H9 (cell line): ENCODE measurements around the gene STK31. TPM values are rescaled to one million over a fixed set of nuclear protein-coding genes. Genes with fewer than 3 reads are reported as not detected.
"Not testable (repeated sequence)": the region's sequence is repeated elsewhere in the genome, so short reads cannot be mapped to it uniquely, and the experiment has no call there.

Experiments
- DNase-seq: peaks from one replicate; pipeline ENCODE4 v3.0.0-alpha.2; 2017
- H2AFZ ChIP-seq: one replicate; pipeline ENCODE4 v1.6.1; 2013; ENCODE audit warnings: mild to moderate bottlenecking, low read length, control low read depth, moderate library complexity
- H2AK5ac ChIP-seq: 2 replicates; pipeline ENCODE4 v1.6.1; 2013; ENCODE audit warnings: low read length, control low read depth, mixed read lengths; ENCODE audit not compliant: insufficient read length
- H2BK120ac ChIP-seq: one replicate; pipeline ENCODE4 v1.6.1; 2013; ENCODE audit warnings: low read depth, mild to moderate bottlenecking, low read length, control low read depth, inconsistent platforms; ENCODE audit not compliant: poor library complexity, severe bottlenecking
- H2BK12ac ChIP-seq: 2 replicates; pipeline ENCODE4 v1.6.1; 2013; ENCODE audit warnings: low read length, control low read depth, mixed read lengths, low read depth; ENCODE audit not compliant: insufficient read length
- H2BK15ac ChIP-seq: 2 replicates; pipeline ENCODE4 v1.6.1; 2013; ENCODE audit warnings: low read depth, low read length, control low read depth
- H2BK20ac ChIP-seq: one replicate; pipeline ENCODE4 v1.6.1; 2013; ENCODE audit warnings: low read depth, mild to moderate bottlenecking, low read length, control low read depth, inconsistent platforms; ENCODE audit not compliant: poor library complexity, severe bottlenecking
- H2BK5ac ChIP-seq: 2 replicates; pipeline ENCODE4 v1.6.1; 2013; ENCODE audit warnings: low read length, control low read depth, mixed read lengths; ENCODE audit not compliant: insufficient read length
- H3K14ac ChIP-seq: 2 replicates; pipeline ENCODE4 v1.6.1; 2013; ENCODE audit warnings: low read length, control low read depth; ENCODE audit not compliant: insufficient read depth
- H3K18ac ChIP-seq: 2 replicates; pipeline ENCODE4 v1.6.1; 2013; ENCODE audit warnings: low read depth, mild to moderate bottlenecking, mixed read lengths, low read length, control low read depth; ENCODE audit not compliant: insufficient read length
- H3K23ac ChIP-seq: 2 replicates; pipeline ENCODE4 v1.6.1; 2013; ENCODE audit warnings: low read length, control low read depth, mixed read lengths, low read depth; ENCODE audit not compliant: insufficient read length
- H3K23me2 ChIP-seq: 2 replicates; pipeline ENCODE4 v1.6.1; 2013; ENCODE audit warnings: low read depth, mild to moderate bottlenecking, mixed read lengths, low read length, control low read depth; ENCODE audit not compliant: insufficient read length, poor library complexity, severe bottlenecking
- H3K27ac ChIP-seq: 2 replicates; pipeline ENCODE4 v1.5.1; 2013; ENCODE audit warnings: low read length, control low read depth, mixed read lengths, low read depth; ENCODE audit not compliant: insufficient read length
- H3K27me3 ChIP-seq: 2 replicates; pipeline ENCODE4 v1.6.1; 2013; ENCODE audit warnings: low read length, control low read depth, inconsistent platforms; ENCODE audit not compliant: insufficient read depth
- H3K4ac ChIP-seq: 2 replicates; pipeline ENCODE4 v1.6.1; 2013; ENCODE audit warnings: low read depth, mild to moderate bottlenecking, control low read depth, inconsistent platforms, low read length, moderate library complexity
- H3K4me1 ChIP-seq: 2 replicates; pipeline ENCODE4 v1.6.1; 2013; ENCODE audit warnings: low read length, control low read depth, inconsistent platforms; ENCODE audit not compliant: insufficient read depth
- H3K4me2 ChIP-seq: 2 replicates; pipeline ENCODE4 v1.6.1; 2013; ENCODE audit warnings: low read length, control low read depth, mixed read lengths; ENCODE audit not compliant: insufficient read length, insufficient read depth
- H3K56ac ChIP-seq: 2 replicates; pipeline ENCODE4 v1.6.1; 2013; ENCODE audit warnings: low read depth, mild to moderate bottlenecking, mixed read lengths, low read length, control low read depth; ENCODE audit not compliant: insufficient read length
- H3K79me1 ChIP-seq: 2 replicates; pipeline ENCODE4 v1.6.1; 2013; ENCODE audit warnings: low read depth, mild to moderate bottlenecking, moderate library complexity, low read length, control low read depth, inconsistent platforms; ENCODE audit not compliant: insufficient read depth, poor library complexity, severe bottlenecking
- H3K79me2 ChIP-seq: 2 replicates; pipeline ENCODE4 v1.6.1; 2013; ENCODE audit warnings: low read length, control low read depth, inconsistent platforms; ENCODE audit not compliant: insufficient read depth
- H3K9ac ChIP-seq: 2 replicates; pipeline ENCODE4 v1.6.1; 2013; ENCODE audit warnings: low read length, control low read depth, mixed read lengths; ENCODE audit not compliant: insufficient read length; ENCODE audit errors: extremely low read depth
- H3K9me3 ChIP-seq: one replicate; pipeline ENCODE4 v1.6.1; 2013; ENCODE audit warnings: low read depth, low read length, inconsistent platforms; ENCODE audit not compliant: control insufficient read depth
- H3T11ph ChIP-seq: one replicate; pipeline ENCODE4 v1.6.1; 2013; ENCODE audit warnings: mild to moderate bottlenecking, low read length, control low read depth, inconsistent platforms
- H4K20me1 ChIP-seq: one replicate; pipeline ENCODE4 v1.6.1; 2013; ENCODE audit not compliant: control insufficient read depth, insufficient read length, insufficient read depth
- H4K5ac ChIP-seq: 2 replicates; pipeline ENCODE4 v1.6.1; 2013; ENCODE audit warnings: low read depth, mild to moderate bottlenecking, mixed read lengths, low read length, control low read depth; ENCODE audit not compliant: insufficient read length
- H4K8ac ChIP-seq: replicated peaks from 2 replicates; pipeline ENCODE4 v1.6.1; 2013; ENCODE audit warnings: low read length, control low read depth, mixed read lengths, low read depth; ENCODE audit not compliant: insufficient read length
- H4K91ac ChIP-seq: 2 replicates; pipeline ENCODE4 v1.6.1; 2013; ENCODE audit warnings: low read depth, mild to moderate bottlenecking, moderate library complexity, mixed read lengths, low read length, control low read depth; ENCODE audit not compliant: insufficient read length
- H3K27ac Mint-ChIP-seq, 3 experiments: 2 replicates in 2 of 3; 3 replicates in 1 of 3; pipeline ENCODE4 v1.8.0; 2020 to 2021; ENCODE audit warnings: mixed read lengths in 3 of 3, mild to moderate bottlenecking in 1 of 3, moderate library complexity in 1 of 3
- H3K27me3 Mint-ChIP-seq: 2 replicates; pipeline ENCODE4 v1.8.0; 2021; ENCODE audit warnings: low read depth, mild to moderate bottlenecking, moderate library complexity, mixed read lengths
- H3K36me3 Mint-ChIP-seq, 3 experiments: 2 replicates in 2 of 3; 3 replicates in 1 of 3; pipeline ENCODE4 v1.8.0; 2020 to 2021; ENCODE audit warnings: low read depth in 3 of 3, mixed read lengths in 3 of 3; ENCODE audit not compliant: insufficient read depth in 1 of 3
- H3K4me1 Mint-ChIP-seq, 2 experiments: 2 replicates each; pipeline ENCODE4 v1.8.0; 2020; ENCODE audit warnings: mixed read lengths in 2 of 2
- H3K4me3 Mint-ChIP-seq, 2 experiments: 2 replicates in 1 of 2; 3 replicates in 1 of 2; pipeline ENCODE4 v1.8.0; 2020 to 2021; ENCODE audit warnings: mild to moderate bottlenecking in 2 of 2, mixed read lengths in 2 of 2, moderate library complexity in 1 of 2
- H3K9me3 Mint-ChIP-seq, 2 experiments: 2 replicates in 1 of 2; 3 replicates in 1 of 2; pipeline ENCODE4 v1.8.0; 2020; ENCODE audit warnings: mild to moderate bottlenecking in 2 of 2, mixed read lengths in 2 of 2, moderate library complexity in 1 of 2
- WGBS: extraction: QIAGEN DNeasy Blood & Tissue Kit; methylation state at CpG from one replicate; pipeline ENCODE4 v1.1.7; 2013; ENCODE audit warnings: missing lambda C conversion rate, low lambda C conversion rate, mixed read lengths; ENCODE audit not compliant: insufficient read length; ENCODE audit errors: extremely low coverage; 5-methylcytosine and 5-hydroxymethylcytosine counted together
- total RNA-seq: library from RNA; stranded (reverse); gene quantifications from 2 replicates; pipeline ENCODE4 v1.2.1, GENCODE V29; 2021

STK31 gene
- total RNA-seq, 1 experiment from 2014 or later: 0.24 TPM

DNA sequence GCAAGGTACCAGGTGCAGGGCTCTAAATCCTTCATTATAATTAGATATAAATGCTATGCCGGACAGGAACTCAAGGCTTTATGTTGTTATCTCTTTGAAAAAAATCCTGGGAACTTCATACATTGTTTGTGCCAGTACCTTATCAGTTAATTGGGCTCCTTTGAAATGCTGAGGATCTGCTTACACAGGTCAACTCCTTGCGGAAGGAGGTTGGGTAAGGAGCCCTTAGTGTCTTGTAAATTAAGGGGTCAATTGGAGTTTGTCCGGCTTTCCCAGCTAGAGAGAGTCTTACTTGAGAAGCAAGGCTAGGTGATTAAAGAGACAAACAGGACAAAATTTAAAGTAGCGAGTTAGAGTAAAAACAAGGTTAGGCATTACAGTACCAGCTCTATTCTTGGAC is 14.1 kb downstream of the STK31 start:
- H3K79me2 ChIP-seq, H3K79me1 ChIP-seq, H3K23ac ChIP-seq, H3K14ac ChIP-seq, H3K4me2 ChIP-seq, H4K8ac ChIP-seq, H2BK15ac ChIP-seq, H3K27ac ChIP-seq, H3K4ac ChIP-seq, H3K27ac Mint-ChIP-seq, H3K23me2 ChIP-seq, H3T11ph ChIP-seq, H2BK20ac ChIP-seq, H2BK120ac ChIP-seq, H2BK5ac ChIP-seq, H3K9me3 ChIP-seq, H4K20me1 ChIP-seq, H3K9ac ChIP-seq, H3K18ac ChIP-seq, H2AFZ ChIP-seq, H3K56ac ChIP-seq, H4K5ac ChIP-seq, H2AK5ac ChIP-seq, H2BK12ac ChIP-seq, H3K4me1 ChIP-seq, H4K91ac ChIP-seq: not testable (repeated sequence)
- WGBS: no CpG with 5 or more reads among the region's 4 CpGs
- Mint-ChIP-seq H3K9me3 (peaks cover 10 to 16% of the 10 kb centered on the region in 2 experiments), H3K36me3 (peaks cover 4 to 12% (median 4%) of the 10 kb centered on the region in 3 experiments), H3K4me3 (peak overlapping the region in 1 of 2 experiments; percentile 40; a peak in 2 of 5 replicates), H3K4me1 (peaks cover 12 to 15% of the 10 kb centered on the region in 2 experiments), H3K27me3 (peaks cover 85% of the 10 kb centered on the region)
- DNase-seq: peak; percentile 40
- peaks cover 15% of the 10 kb centered on the region; the same call in 1 of the 2 replicates for H3K27me3 ChIP-seq
